Measurements from ENCODE around the gene HOMER1. TPM values are rescaled to one million over a fixed set of nuclear protein-coding genes. Genes with fewer than 3 reads are reported as not detected.

Gene HOMER1
- total and polyA plus RNA-seq, 10 of the 15 experiments (the other 5 are each of a cell fraction or from before 2014, with no cell fraction given): 0.96 to 22.0 (median 7.5) TPM

GRCh38 chr5:79513704-79514390, at the start of gene HOMER1 (continued):
- TF ChIP-seq NFYA (IDR thresholded peaks at IDR 0.05; ENCODE audit: borderline replicate concordance, low read depth, low read length) (no peak), CTCF (IDR thresholded peaks at IDR 0.05 in 2 of 3, conservative IDR thresholded peaks at IDR 0.05 in 1 of 3; ENCODE audit: control insufficient read depth in 2 of 3, extremely low read depth in 1 of 3, insufficient read depth in 1 of 3, low read depth in 3 of 3, low read length in 3 of 3) (0 out of 6 replicates have a peak, but pooled peaks of 2 of the 3 experiments have one; percentile 0 to 1), ATF3 (IDR thresholded peaks at IDR 0.05; ENCODE audit: borderline replicate concordance, extremely low read depth, low read depth, low read length) (no peak), KDM1A (IDR thresholded peaks at IDR 0.05; ENCODE audit: borderline replicate concordance) (no peak), WRNIP1 (IDR thresholded peaks at IDR 0.05; ENCODE audit: borderline replicate concordance, low read depth, low read length) (no peak), CHD1 (IDR thresholded peaks at IDR 0.05; ENCODE audit: low read depth, low read length) (no peak), IRF4 (IDR thresholded peaks at IDR 0.05; ENCODE audit: low read depth, low read length) (no peak), RFX5 (IDR thresholded peaks at IDR 0.05; ENCODE audit: low read depth, low read length) (no peak), CEBPB (IDR thresholded peaks at IDR 0.05; ENCODE audit: borderline replicate concordance in 1 of 2, low read depth in 2 of 2, low read length in 2 of 2) (no peak), ZBED1 (IDR thresholded peaks at IDR 0.05; ENCODE audit: borderline replicate concordance) (no peak), GABPA (IDR thresholded peaks at IDR 0.05; ENCODE audit: low read depth) (no peak), GATAD2B (conservative IDR thresholded peaks at IDR 0.05; ENCODE audit: low read depth) (peak; percentile 68), TBL1XR1 (IDR thresholded peaks at IDR 0.05; ENCODE audit: low read depth, low read length) (no peak), ZNF622 (IDR thresholded peaks at IDR 0.05) (no peak), SMAD1 (IDR thresholded peaks at IDR 0.05; ENCODE audit: low read depth, partially characterized antibody) (no peak), HCFC1 (IDR thresholded peaks at IDR 0.05; ENCODE audit: low read length) (no peak), NFIC (IDR thresholded peaks at IDR 0.05; ENCODE audit: low read depth, low read length) (no peak), YBX1 (IDR thresholded peaks at IDR 0.05) (no peak)
- TF ChIP-seq, protein P1, sequence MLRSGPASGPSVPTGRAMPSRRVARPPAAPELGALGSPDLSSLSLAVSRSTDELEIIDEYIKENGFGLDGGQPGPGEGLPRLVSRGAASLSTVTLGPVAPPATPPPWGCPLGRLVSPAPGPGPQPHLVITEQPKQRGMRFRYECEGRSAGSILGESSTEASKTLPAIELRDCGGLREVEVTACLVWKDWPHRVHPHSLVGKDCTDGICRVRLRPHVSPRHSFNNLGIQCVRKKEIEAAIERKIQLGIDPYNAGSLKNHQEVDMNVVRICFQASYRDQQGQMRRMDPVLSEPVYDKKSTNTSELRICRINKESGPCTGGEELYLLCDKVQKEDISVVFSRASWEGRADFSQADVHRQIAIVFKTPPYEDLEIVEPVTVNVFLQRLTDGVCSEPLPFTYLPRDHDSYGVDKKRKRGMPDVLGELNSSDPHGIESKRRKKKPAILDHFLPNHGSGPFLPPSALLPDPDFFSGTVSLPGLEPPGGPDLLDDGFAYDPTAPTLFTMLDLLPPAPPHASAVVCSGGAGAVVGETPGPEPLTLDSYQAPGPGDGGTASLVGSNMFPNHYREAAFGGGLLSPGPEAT (IDR thresholded peaks at IDR 0.05; ENCODE audit: low read depth): no peak
- TF ChIP-seq, protein P2, sequence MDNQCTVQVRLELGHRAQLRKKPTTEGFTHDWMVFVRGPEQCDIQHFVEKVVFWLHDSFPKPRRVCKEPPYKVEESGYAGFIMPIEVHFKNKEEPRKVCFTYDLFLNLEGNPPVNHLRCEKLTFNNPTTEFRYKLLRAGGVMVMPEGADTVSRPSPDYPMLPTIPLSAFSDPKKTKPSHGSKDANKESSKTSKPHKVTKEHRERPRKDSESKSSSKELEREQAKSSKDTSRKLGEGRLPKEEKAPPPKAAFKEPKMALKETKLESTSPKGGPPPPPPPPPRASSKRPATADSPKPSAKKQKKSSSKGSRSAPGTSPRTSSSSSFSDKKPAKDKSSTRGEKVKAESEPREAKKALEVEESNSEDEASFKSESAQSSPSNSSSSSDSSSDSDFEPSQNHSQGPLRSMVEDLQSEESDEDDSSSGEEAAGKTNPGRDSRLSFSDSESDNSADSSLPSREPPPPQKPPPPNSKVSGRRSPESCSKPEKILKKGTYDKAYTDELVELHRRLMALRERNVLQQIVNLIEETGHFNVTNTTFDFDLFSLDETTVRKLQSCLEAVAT (IDR thresholded peaks at IDR 0.05): no peak
- TF ChIP-seq, protein P3, sequence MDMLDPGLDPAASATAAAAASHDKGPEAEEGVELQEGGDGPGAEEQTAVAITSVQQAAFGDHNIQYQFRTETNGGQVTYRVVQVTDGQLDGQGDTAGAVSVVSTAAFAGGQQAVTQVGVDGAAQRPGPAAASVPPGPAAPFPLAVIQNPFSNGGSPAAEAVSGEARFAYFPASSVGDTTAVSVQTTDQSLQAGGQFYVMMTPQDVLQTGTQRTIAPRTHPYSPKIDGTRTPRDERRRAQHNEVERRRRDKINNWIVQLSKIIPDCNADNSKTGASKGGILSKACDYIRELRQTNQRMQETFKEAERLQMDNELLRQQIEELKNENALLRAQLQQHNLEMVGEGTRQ (IDR thresholded peaks at IDR 0.05; ENCODE audit: borderline replicate concordance, low read depth, low read length): no peak
- TF ChIP-seq, protein P4, sequence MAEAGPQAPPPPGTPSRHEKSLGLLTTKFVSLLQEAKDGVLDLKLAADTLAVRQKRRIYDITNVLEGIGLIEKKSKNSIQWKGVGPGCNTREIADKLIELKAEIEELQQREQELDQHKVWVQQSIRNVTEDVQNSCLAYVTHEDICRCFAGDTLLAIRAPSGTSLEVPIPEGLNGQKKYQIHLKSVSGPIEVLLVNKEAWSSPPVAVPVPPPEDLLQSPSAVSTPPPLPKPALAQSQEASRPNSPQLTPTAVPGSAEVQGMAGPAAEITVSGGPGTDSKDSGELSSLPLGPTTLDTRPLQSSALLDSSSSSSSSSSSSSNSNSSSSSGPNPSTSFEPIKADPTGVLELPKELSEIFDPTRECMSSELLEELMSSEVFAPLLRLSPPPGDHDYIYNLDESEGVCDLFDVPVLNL (IDR thresholded peaks at IDR 0.05; ENCODE audit: low read depth, low read length): no peak

Measured in GM12878 (cell line).